HepG2 (cell line): ENCODE results near the gene C11orf42. TPM values are rescaled to one million over a fixed set of nuclear protein-coding genes. Genes with fewer than 3 reads are reported as not detected.

Experiments used
- ATAC-seq: fragments of 200-7000 bp; cut with Tn5 transposase; 3 replicates; pipeline ENCODE4 v1.9.1; 2020; ENCODE audit warnings: mild to moderate bottlenecking, moderate library complexity
- BruUV-seq: library from RNA; stranded (reverse); fragments of 400-500 nt; replicated peaks from 2 replicates; lab custom pipeline; 2021; lab: Mats Ljungman, UMichigan
- CTCF ChIA-PET: fragments of 300-600 bp; formaldehyde crosslinking; extraction: SDS; loops from one replicate; lab custom pipeline; 2021; ENCODE audit warnings: low total read pairs, inconsistent platforms, low intra/inter-chr PET ratio; lab: Yijun Ruan, JAX
- POLR2A ChIA-PET: fragments of 350-600 bp; sonication (Branson Sonifier 250); formaldehyde crosslinking; loops from one replicate; lab custom pipeline; 2020; ENCODE audit warnings: antibody characterized with exemption, inconsistent platforms; lab: Yijun Ruan, JAX
- DNase-seq: peaks from one replicate; pipeline ENCODE4 v3.0.0-alpha.2; 2015; ENCODE audit warnings: low spot score
- FAIRE-seq: peaks from 3 replicates; lab custom pipeline; 2011; peaks lifted over from hg19 to GRCh38; lab: Jason Lieb, UNC
- H2AFZ ChIP-seq: one replicate; pipeline ENCODE4 v1.6.1; 2011; ENCODE audit warnings: low read length, inconsistent platforms
- H3K27ac ChIP-seq: fragments of 300-600 bp; 3 replicates; pipeline ENCODE4 v1.8.0; 2011; ENCODE audit warnings: mixed run types, mild to moderate bottlenecking, mixed read lengths, low read length, inconsistent platforms; ENCODE audit not compliant: insufficient read depth; ENCODE audit errors: extremely low read length
- H3K27me3 ChIP-seq, 2 experiments: fragments of 200-600 bp in 1 of 2; 2 replicates in 1 of 2; 3 replicates in 1 of 2; pipeline versions ENCODE4 v1.6.0 to v1.8.0; 2011; ENCODE audit warnings: low read length in 2 of 2, mild to moderate bottlenecking in 2 of 2, moderate library complexity in 2 of 2, inconsistent platforms in 1 of 2; ENCODE audit not compliant: insufficient read depth in 2 of 2, control insufficient read depth in 1 of 2
- H3K36me3 ChIP-seq, 2 experiments: fragments of 200-600 bp in 1 of 2; replicated peaks in 1 of 2; 2 replicates in 1 of 2; 3 replicates in 1 of 2; pipeline versions ENCODE4 v1.5.1 to v1.8.0; 2011; ENCODE audit warnings: low read length in 2 of 2, inconsistent platforms in 1 of 2; ENCODE audit not compliant: insufficient read depth in 2 of 2, control insufficient read depth in 1 of 2
- H3K4me1 ChIP-seq: 2 replicates; pipeline ENCODE4 v1.5.1; 2012; ENCODE audit warnings: low read length, inconsistent platforms; ENCODE audit not compliant: insufficient read depth
- H3K4me2 ChIP-seq: 2 replicates; pipeline ENCODE4 v1.6.0; 2011; ENCODE audit warnings: low read depth, low read length, inconsistent platforms
- H3K4me3 ChIP-seq, 3 experiments: fragments of 200-600 bp in 1 of 3; sonication (generic), shearing (Covaris generic) in 1 of 3; replicated peaks in 1 of 3; 2 replicates each; pipeline ENCODE4 v1.5.1; 2011 to 2016; ENCODE audit warnings: low read length in 3 of 3, inconsistent platforms in 2 of 3, low read depth in 2 of 3, mild to moderate bottlenecking in 2 of 3, control low read depth in 1 of 3, mixed read lengths in 1 of 3; ENCODE audit not compliant: insufficient read depth in 1 of 3
- H3K79me2 ChIP-seq: one replicate; pipeline ENCODE4 v1.6.1; 2011; ENCODE audit warnings: low read length, inconsistent platforms; ENCODE audit not compliant: insufficient read depth
- H3K9ac ChIP-seq: 2 replicates; pipeline ENCODE4 v1.6.0; 2011; ENCODE audit warnings: mild to moderate bottlenecking, low read depth, low read length, inconsistent platforms; ENCODE audit not compliant: insufficient read depth
- H3K9me3 ChIP-seq: 2 replicates; pipeline ENCODE4 v1.5.1; 2012; ENCODE audit warnings: mild to moderate bottlenecking, low read length
- H4K20me1 ChIP-seq: 2 replicates; pipeline ENCODE4 v1.6.0; 2011; ENCODE audit warnings: inconsistent platforms, mild to moderate bottlenecking, low read length, moderate library complexity; ENCODE audit not compliant: insufficient read depth
- EED ChIP-seq: sonication (generic); formaldehyde crosslinking; IDR thresholded peaks from 2 replicates; pipeline ENCODE4 v1.5.0; 2020; ENCODE audit warnings: mild to moderate bottlenecking, missing genetic modification reagents
- KAT7 ChIP-seq: IDR thresholded peaks from 2 replicates; pipeline ENCODE4 v1.6.1; 2018; ENCODE audit warnings: borderline replicate concordance, missing compliant biosample characterization
- MAFG ChIP-seq: sonication (generic); formaldehyde crosslinking; IDR thresholded peaks from 2 replicates; pipeline ENCODE4 v1.5.1; 2020; ENCODE audit warnings: mild to moderate bottlenecking, missing genetic modification reagents
- MYPOP ChIP-seq: sonication (generic); formaldehyde crosslinking; IDR thresholded peaks from 2 replicates; pipeline ENCODE4 v1.8.1; 2023; ENCODE audit warnings: mild to moderate bottlenecking, moderate library complexity, missing genetic modification reagents
- TCF7 ChIP-seq: sonication (generic); IDR thresholded peaks from 2 replicates; pipeline ENCODE4 v1.6.1; 2016; ENCODE audit warnings: antibody characterized with exemption, low read depth
- TCF7L2 ChIP-seq: IDR thresholded peaks from 2 replicates; pipeline ENCODE4 v1.6.1; 2011; ENCODE audit warnings: mild to moderate bottlenecking, low read depth, low read length, moderate library complexity
- TGIF2 ChIP-seq: IDR thresholded peaks from 2 replicates; pipeline ENCODE4 v1.6.1; 2016; ENCODE audit warnings: control low read depth, missing compliant biosample characterization
- XBP1 ChIP-seq: sonication (generic); formaldehyde crosslinking; IDR thresholded peaks from 2 replicates; pipeline ENCODE4 v1.5.0; 2020; ENCODE audit warnings: missing genetic modification reagents
- YEATS2 ChIP-seq: sonication (generic); formaldehyde crosslinking; IDR thresholded peaks from 2 replicates; pipeline ENCODE4 v1.4.0; 2020; ENCODE audit warnings: missing genetic modification reagents, borderline replicate concordance
- ZFP1 ChIP-seq: IDR thresholded peaks from 2 replicates; pipeline ENCODE4 v1.6.1; 2016
- ZFP82 ChIP-seq: sonication (generic); formaldehyde crosslinking; IDR thresholded peaks from 2 replicates; pipeline ENCODE4 v1.5.1; 2020; ENCODE audit warnings: mild to moderate bottlenecking, missing genetic modification reagents, borderline replicate concordance
- ZNF20 ChIP-seq: sonication (generic); formaldehyde crosslinking; IDR thresholded peaks from 2 replicates; pipeline ENCODE4 v1.4.0; 2020; ENCODE audit warnings: mild to moderate bottlenecking, moderate library complexity, missing genetic modification reagents
- ZNF225 ChIP-seq: sonication (generic); formaldehyde crosslinking; IDR thresholded peaks from 2 replicates; pipeline ENCODE4 v1.4.0; 2020; ENCODE audit warnings: mild to moderate bottlenecking, missing genetic modification reagents
- ZNF350 ChIP-seq: sonication (generic); formaldehyde crosslinking; IDR thresholded peaks from 2 replicates; pipeline ENCODE4 v1.4.0; 2020; ENCODE audit warnings: mild to moderate bottlenecking, low read depth, missing genetic modification reagents, borderline replicate concordance
- ZNF446 ChIP-seq: sonication (generic); formaldehyde crosslinking; IDR thresholded peaks from 2 replicates; pipeline ENCODE4 v1.5.0; 2020; ENCODE audit warnings: mild to moderate bottlenecking, missing genetic modification reagents
- ZNF569 ChIP-seq: sonication (generic); formaldehyde crosslinking; IDR thresholded peaks from 2 replicates; pipeline ENCODE4 v1.5.0; 2020; ENCODE audit warnings: mild to moderate bottlenecking, missing genetic modification reagents, moderate library complexity, borderline replicate concordance
- ZNF597 ChIP-seq: sonication (generic); formaldehyde crosslinking; IDR thresholded peaks from 2 replicates; pipeline ENCODE4 v1.5.0; 2020; ENCODE audit warnings: missing genetic modification reagents
- ZNF607 ChIP-seq: sonication (generic); formaldehyde crosslinking; IDR thresholded peaks from 2 replicates; pipeline ENCODE4 v1.5.1; 2020; ENCODE audit warnings: missing genetic modification reagents, mild to moderate bottlenecking, borderline replicate concordance
- WGBS: methylation state at CpG from one replicate; pipeline ENCODE4 v1.1.6; 2017; ENCODE audit warnings: low lambda C conversion rate; 5-methylcytosine and 5-hydroxymethylcytosine counted together
- in situ Hi-C: cut with HindIII; loops from 2 replicates; pipeline ENCODE4 v1.10.0; 2017; ENCODE audit warnings: low pct_unique_long_range_greater_than_20kb; ENCODE audit not compliant: extremely low pct_ligation_motif_present
- intact Hi-C: fragments of 100-400 bp; cut with micrococcal nuclease; formaldehyde crosslinking; loops from one replicate; pipeline ENCODE4 v1.10.0; 2022; ENCODE audit not compliant: unreplicated experiment
- polyA plus RNA-seq, 8 experiments: library from polyadenylated mRNA; depleted of rRNA in 3 of 8; stranded (reverse) in 7 of 8; unstranded in 1 of 8; fragments of >200 nt; fragmentation: Illumina TruSeq in 4 of 8; extraction: Trizol in 4 of 8; gene quantifications; 2 replicates each; pipeline versions ENCODE4 v1.2.1 to v1.2.3, GENCODE V29; 2011 to 2016; ENCODE audit warnings: low read depth in 4 of 8, missing spikeins in 1 of 8, mixed read lengths in 1 of 8; ENCODE audit not compliant: insufficient read depth in 1 of 8
- total RNA-seq, 5 experiments: library from RNA; depleted of rRNA; stranded (reverse); fragments of >200 nt; fragmentation: Illumina TruSeq; extraction: Trizol; gene quantifications; 2 replicates each; pipeline ENCODE4 v1.2.3, GENCODE V29; 2016; ENCODE audit warnings: low read depth in 1 of 5
- TF ChIP-seq, protein P1 (sequence below): sonication (generic); formaldehyde crosslinking; IDR thresholded peaks from 2 replicates; pipeline ENCODE4 v1.4.0; 2020; ENCODE audit warnings: mild to moderate bottlenecking, missing genetic modification reagents

The C11orf42 gene
- total and polyA plus RNA-seq, 2 of the 13 experiments (the other 11 are each of a cell fraction or from before 2014, with no cell fraction given): not detected

DNA sequence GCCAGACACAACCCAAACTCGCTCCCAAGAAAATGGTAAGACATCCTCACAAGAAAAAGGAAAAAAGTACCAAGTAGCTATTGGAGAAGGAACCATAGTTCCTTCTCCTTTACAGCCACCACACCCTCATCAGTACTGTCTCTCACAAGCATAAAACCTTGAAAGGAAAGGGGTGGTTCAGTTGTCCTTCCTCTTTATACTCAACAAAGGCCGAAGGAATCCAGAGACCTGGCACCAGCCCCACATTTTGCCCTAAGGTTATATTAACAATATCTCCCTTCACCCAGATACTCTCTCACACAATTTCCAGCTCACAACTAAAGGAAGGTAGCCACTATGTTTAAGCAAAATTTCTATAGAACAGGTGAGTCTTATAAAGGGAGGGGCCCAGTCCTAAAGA, 20.5 kb downstream of the C11orf42 start:
- no TSS peak for BruUV-seq
- FAIRE-seq (no peak), ATAC-seq (no peak)
- in situ Hi-C loops: no loop called here
- Histone ChIP-seq H2AFZ (no peak overlapping the region), H3K36me3 (peaks cover 10 to 30% of the 10 kb centered on the region in 2 experiments), H3K27ac (no peak overlapping the region), H3K4me1 (peaks cover 19% of the 10 kb centered on the region), H3K4me2 (no peak overlapping the region), H3K9ac (no peak overlapping the region)
- CTCF ChIA-PET: no interaction called here
- WGBS: 100% methylated on average over 2 of the region's 2 CpGs
- TF ChIP-seq ZNF446 (CRISPR knock-in tag): no peak
- no peak for TF ChIP-seq MAFG
- TF ChIP-seq ZNF350: no peak
- no peak for TF ChIP-seq ZNF20 (CRISPR knock-in tag)
- no peak for TF ChIP-seq TGIF2 (CRISPR knock-in tag)
- TF ChIP-seq YEATS2 (CRISPR knock-in tag): no peak
- no peak for TF ChIP-seq XBP1 (CRISPR knock-in tag)
- TF ChIP-seq, protein P1, sequence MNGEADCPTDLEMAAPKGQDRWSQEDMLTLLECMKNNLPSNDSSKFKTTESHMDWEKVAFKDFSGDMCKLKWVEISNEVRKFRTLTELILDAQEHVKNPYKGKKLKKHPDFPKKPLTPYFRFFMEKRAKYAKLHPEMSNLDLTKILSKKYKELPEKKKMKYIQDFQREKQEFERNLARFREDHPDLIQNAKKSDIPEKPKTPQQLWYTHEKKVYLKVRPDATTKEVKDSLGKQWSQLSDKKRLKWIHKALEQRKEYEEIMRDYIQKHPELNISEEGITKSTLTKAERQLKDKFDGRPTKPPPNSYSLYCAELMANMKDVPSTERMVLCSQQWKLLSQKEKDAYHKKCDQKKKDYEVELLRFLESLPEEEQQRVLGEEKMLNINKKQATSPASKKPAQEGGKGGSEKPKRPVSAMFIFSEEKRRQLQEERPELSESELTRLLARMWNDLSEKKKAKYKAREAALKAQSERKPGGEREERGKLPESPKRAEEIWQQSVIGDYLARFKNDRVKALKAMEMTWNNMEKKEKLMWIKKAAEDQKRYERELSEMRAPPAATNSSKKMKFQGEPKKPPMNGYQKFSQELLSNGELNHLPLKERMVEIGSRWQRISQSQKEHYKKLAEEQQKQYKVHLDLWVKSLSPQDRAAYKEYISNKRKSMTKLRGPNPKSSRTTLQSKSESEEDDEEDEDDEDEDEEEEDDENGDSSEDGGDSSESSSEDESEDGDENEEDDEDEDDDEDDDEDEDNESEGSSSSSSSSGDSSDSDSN (CRISPR knock-in tag): no peak
- TF ChIP-seq TCF7L2: no peak
- no peak for TF ChIP-seq KAT7 (CRISPR knock-in tag)
- TF ChIP-seq ZNF225 (CRISPR knock-in tag): no peak
- no peak for TF ChIP-seq ZNF607 (CRISPR knock-in tag)
- TF ChIP-seq TCF7: no peak
- no peak for TF ChIP-seq ZNF569
- no peak for TF ChIP-seq ZFP1 (CRISPR knock-in tag)
- no peak for TF ChIP-seq EED (CRISPR knock-in tag)
- no peak for TF ChIP-seq ZNF597 (CRISPR knock-in tag)
- TF ChIP-seq ZFP82 (CRISPR knock-in tag): no peak
- TF ChIP-seq MYPOP (CRISPR knock-in tag): no peak
- TF ChIP-seq, all 625 proteins: peak for 0
- intact Hi-C loops: no loop called here
- Histone ChIP-seq H3K4me3 (no peak overlapping the region), H3K79me2 (peaks cover 26% of the 10 kb centered on the region), H3K27me3 (no peaks in the 10 kb centered on the region), H4K20me1 (no peaks in the 10 kb centered on the region), H3K9me3 (no peaks in the 10 kb centered on the region)
- POLR2A ChIA-PET: no interaction called here
- DNase-seq: no peak
